HFF-Myc (cell line): Measurements from ENCODE around the gene ST8SIA5.
"Not testable (repeated sequence)": the region's sequence is repeated elsewhere in the genome, so short reads cannot be mapped to it uniquely, and the experiment has no call there.

Experiments
- DNase-seq: peaks from one replicate; pipeline ENCODE4 v3.0.0-alpha.2; 2011; ENCODE audit warnings: low read depth; ENCODE audit errors: extremely low read depth
- H3K4me3 ChIP-seq: replicated peaks from 2 replicates; pipeline ENCODE4 v1.5.1; 2011; ENCODE audit warnings: low read depth, mild to moderate bottlenecking, control low read depth, low read length
- TF ChIP-seq, protein P1 (sequence below): IDR thresholded peaks from 2 replicates; pipeline ENCODE4 v1.5.1; 2012; ENCODE audit warnings: mild to moderate bottlenecking, low read depth, low read length, control low read depth; ENCODE audit errors: missing control alignments

Gene ST8SIA5, protein sequence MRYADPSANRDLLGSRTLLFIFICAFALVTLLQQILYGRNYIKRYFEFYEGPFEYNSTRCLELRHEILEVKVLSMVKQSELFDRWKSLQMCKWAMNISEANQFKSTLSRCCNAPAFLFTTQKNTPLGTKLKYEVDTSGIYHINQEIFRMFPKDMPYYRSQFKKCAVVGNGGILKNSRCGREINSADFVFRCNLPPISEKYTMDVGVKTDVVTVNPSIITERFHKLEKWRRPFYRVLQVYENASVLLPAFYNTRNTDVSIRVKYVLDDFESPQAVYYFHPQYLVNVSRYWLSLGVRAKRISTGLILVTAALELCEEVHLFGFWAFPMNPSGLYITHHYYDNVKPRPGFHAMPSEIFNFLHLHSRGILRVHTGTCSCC

DNA sequence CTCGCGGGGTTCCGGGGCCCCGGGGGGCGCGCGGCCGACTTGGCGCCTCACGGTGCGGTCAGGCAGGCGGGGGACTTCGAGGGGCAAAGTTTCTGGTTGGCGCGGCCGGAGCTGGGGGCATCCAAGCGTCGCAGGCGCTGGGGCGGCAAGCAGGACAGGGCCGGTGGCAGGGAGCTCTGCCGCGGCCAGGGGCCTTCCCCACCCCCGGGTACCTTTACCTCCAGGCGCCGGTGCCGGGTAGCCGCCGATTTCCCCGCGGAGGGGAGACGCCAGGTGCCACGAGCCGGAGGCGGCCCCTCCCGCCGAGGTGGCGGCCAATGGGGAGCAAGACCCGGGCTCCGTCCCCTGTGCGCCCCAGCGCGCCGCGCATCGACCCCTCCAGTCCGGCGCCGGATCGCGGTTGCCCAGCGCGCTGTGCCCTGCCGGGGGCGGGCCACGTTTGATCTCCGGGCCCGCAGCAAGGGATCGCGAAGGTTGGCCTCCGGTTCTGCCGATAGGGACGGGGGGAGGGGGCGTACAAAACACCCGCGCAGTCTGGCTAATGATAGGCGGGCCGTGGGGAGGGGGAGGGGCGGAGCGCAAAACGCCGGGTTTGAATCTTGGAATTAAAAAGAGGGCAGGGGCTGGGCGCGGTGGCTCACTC is at the start of gene ST8SIA5:
Gene ST8SIA5, minus strand, starts transcription at position 495 of the 643 bp plus-strand sequence. CDS start 545 bp downstream, outside the sequence.
- DNase-seq: no peak
- H3K4me3 ChIP-seq: peak within 1 kb of the TSS; percentile 20; the same call in 1 of the 2 replicates

DNA sequence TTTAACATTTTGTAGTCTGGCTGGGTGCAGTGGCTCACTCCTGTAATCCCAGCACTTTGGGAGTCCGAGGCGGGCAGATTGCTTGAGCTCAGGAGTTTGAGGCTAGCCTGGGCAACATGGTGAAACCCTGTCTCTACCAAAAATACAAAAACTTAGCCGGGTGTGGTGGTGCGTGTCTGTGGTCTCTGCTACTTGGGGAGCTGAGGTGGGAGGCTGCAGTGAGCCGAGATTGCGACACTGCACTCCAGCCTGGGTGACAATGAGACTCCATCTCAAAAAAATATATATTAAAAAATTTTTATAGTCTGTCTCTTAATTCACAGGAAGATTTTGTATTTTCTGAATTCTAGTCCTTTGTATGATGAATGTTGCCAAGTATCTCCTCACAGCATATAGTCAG is 39.1 kb upstream of the ST8SIA5 start:
- H3K4me3 ChIP-seq, DNase-seq: not testable (repeated sequence)

More for the DNA sequence above, at the start of gene ST8SIA5:
- TF ChIP-seq, protein P1, sequence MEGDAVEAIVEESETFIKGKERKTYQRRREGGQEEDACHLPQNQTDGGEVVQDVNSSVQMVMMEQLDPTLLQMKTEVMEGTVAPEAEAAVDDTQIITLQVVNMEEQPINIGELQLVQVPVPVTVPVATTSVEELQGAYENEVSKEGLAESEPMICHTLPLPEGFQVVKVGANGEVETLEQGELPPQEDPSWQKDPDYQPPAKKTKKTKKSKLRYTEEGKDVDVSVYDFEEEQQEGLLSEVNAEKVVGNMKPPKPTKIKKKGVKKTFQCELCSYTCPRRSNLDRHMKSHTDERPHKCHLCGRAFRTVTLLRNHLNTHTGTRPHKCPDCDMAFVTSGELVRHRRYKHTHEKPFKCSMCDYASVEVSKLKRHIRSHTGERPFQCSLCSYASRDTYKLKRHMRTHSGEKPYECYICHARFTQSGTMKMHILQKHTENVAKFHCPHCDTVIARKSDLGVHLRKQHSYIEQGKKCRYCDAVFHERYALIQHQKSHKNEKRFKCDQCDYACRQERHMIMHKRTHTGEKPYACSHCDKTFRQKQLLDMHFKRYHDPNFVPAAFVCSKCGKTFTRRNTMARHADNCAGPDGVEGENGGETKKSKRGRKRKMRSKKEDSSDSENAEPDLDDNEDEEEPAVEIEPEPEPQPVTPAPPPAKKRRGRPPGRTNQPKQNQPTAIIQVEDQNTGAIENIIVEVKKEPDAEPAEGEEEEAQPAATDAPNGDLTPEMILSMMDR: no peak

DNA sequence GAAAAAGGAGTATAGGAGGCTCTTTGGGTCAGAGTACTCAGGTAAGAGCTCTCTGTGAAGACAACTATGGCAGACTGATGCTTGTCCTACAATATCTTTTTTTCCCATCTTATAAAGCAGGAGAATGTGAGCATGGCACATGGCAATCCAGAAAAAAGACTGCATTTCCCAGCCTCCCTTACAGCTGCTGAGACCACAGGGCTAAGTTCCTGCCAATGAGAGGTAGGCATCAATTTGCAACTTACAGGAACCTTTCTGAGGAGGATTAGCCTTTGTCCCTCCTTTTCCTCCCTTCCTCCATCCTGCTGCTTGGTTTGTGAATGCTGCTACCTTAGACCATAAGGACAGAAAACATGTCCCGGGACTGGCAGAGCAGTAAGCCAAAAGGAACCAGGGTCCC is 37.8 kb upstream of the ST8SIA5 start:
- DNase-seq: no peak
- TF ChIP-seq, protein P1: no peak
- no peak overlapping the region for H3K4me3 ChIP-seq

DNA sequence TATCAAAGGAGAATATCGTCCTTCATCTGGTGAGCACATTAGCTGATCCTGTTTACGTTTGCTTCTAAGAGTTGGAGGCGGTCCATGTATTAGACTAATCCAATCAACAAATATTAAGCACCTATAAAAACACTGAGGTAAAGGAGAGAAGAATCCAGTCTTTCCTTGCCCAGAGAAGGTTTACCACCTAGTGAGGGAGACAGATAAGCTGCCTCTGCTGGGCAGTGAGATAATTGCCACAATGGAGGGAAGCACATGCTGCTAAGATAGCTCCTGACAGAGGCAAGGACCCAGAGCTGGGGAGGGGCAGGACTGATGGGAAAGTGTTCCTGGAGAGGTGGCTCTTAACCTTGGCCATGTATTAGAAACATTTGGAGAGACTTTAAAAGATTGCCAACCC is 36.7 kb upstream of the ST8SIA5 start:
- no peak for DNase-seq
- TF ChIP-seq, protein P1: no peak
- no peak overlapping the region for H3K4me3 ChIP-seq

DNA sequence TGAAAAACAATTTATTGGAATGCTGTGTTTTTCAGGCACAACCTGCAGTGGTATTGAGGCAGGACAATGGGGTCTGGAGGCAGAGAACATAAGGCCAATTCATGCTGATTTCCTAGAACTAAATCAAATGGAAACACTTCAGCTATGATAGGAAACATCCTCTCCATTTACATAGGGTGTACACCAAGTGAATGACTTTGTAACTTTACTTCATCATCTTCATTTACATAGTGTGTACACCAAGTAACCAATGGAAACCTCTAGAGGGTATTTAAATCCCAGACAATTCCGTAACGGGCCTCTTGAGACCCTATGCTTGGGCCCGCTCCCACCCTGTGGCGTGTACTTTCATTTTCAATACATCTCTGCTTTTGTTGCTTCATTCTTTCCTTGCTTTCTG is 32.2 kb upstream of the ST8SIA5 start:
- DNase-seq: no peak
- TF ChIP-seq, protein P1: no peak
- H3K4me3 ChIP-seq: no peak overlapping the region

DNA sequence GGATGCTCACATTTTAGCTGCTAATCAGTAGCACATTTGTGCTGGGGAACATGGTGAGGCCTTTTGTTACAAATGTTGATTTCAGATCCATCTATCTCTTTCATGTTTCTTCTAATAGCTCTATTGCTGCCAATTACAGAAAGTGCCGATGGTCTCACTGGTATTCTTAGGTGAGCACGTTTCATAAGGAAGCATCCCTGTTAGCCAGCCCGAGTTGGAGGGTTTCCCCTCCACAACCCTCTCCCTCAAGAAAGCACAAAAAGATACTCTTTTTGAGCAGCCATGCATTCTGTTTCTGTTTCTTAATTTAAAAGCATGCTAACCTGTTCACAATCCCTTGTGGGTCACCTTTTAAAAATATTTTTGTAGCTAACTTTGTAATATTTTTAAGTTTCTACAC is 30.8 kb upstream of the ST8SIA5 start:
- no peak overlapping the region for H3K4me3 ChIP-seq
- TF ChIP-seq, protein P1: no peak
- DNase-seq: no peak

DNA sequence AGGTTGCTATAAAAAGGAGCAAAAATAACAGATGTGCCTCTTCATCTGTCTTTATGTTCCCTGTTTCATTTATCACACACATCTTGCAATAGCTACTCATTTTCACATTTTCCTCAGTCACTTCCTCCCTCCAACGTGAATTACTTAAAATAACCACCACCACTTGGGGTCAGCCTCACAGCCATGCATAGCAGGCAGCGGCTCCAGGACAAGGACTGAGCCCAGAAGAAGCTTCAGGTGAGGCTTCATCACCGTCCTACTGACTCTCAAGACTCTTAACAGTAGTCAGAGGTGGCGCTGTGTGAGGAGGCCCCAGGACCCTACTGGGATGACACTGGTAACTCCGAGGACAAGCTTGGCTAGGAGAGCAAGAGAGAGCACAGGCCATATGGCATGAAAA is 15.5 kb upstream of the ST8SIA5 start:
- DNase-seq: no peak
- no peak overlapping the region for H3K4me3 ChIP-seq
- TF ChIP-seq, protein P1: no peak
